H1 (cell line): Measurements from ENCODE around the gene TMEM63C. TPM values are rescaled to one million over a fixed set of nuclear protein-coding genes. Genes with fewer than 3 reads are reported as not detected.

Source experiments
- CREB1 ChIP-seq: IDR thresholded peaks from 2 replicates; pipeline ENCODE4 v1.6.1; 2012; ENCODE audit warnings: inconsistent platforms
- SAP30 ChIP-seq: fragments of 300-600 bp; sonication (generic); IDR thresholded peaks from 2 replicates; pipeline ENCODE4 v1.7.1; 2012; ENCODE audit warnings: low read length, moderate library complexity, mild to moderate bottlenecking, inconsistent platforms; ENCODE audit not compliant: insufficient read depth, insufficient replicate concordance
- TBP ChIP-seq: IDR thresholded peaks from 2 replicates; pipeline ENCODE4 v1.6.1; 2011; ENCODE audit warnings: low read depth, low read length, improper control_type of control experiment
- TEAD4 ChIP-seq: IDR thresholded peaks from 2 replicates; pipeline ENCODE4 v1.6.1; 2012; ENCODE audit warnings: low read depth, low read length, inconsistent platforms, mixed read lengths
- YY1 ChIP-seq: IDR thresholded peaks from 2 replicates; pipeline ENCODE4 v1.6.1; 2011; ENCODE audit warnings: low read depth, mild to moderate bottlenecking, low read length
- polyA plus RNA-seq, 7 experiments: library from polyadenylated mRNA; depleted of rRNA in 3 of 7; stranded (reverse) in 5 of 7; unstranded in 2 of 7; fragments of >200 nt in 5 of 7; fragments of 200-250 nt in 2 of 7; gene quantifications; 1 replicate in 5 of 7; 2 replicates in 1 of 7; 4 replicates in 1 of 7; pipeline versions ENCODE4 v1.2.1 to v1.2.3, GENCODE V29; 2011 to 2013; ENCODE audit warnings: missing spikeins in 2 of 7, mixed read lengths in 2 of 7
- total RNA-seq: library from RNA; stranded (reverse); fragmentation: NEBNext Ultra II Directional; extraction: Animal tissue kit (Norgen Biotek cat#: 25700); gene quantifications from 2 replicates; pipeline ENCODE4 v1.2.1, GENCODE V29; 2021
- TF ChIP-seq, protein P1 (sequence below): IDR thresholded peaks from 2 replicates; pipeline ENCODE4 v1.6.1; 2012; ENCODE audit warnings: inconsistent platforms

The TMEM63C gene
- total and polyA plus RNA-seq, 2 of the 8 experiments (the other 6 are each of a cell fraction or from before 2014, with no cell fraction given), result 3.0 to 7.6 TPM

DNA sequence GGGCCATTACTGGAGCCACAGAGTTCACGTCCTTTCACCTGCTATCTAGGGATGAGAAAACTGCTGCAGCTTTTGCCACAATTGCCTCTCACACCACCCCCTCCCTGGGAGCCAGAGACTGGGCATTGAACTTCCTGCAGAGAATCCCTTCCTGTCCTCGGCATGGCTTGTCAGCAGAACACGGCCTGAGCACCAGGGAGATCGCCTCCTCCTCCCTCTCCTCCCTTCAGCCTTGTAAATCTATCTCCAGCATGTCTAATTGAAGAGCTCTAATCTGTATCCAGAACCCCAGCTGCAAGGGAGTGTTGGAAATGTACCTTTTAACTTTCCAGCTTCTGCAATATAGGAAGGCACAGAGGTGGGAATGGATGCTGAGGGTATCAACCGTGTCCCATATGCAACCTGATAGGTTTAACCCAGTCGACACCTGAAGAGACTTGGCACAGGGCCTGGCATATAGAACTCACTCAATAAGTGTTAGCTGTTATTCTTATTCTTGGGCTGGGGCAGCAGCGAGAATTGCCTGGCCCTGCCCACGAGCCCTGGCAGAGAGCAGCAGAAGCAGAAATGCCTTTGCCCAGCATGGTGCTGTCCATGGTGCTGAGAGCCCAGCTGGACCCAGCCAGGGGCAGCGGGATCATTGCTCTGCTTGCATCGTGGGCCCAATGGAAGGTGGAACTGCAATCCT lies 26.8 kb downstream of the TMEM63C start (continued):
- TF ChIP-seq, protein P1, sequence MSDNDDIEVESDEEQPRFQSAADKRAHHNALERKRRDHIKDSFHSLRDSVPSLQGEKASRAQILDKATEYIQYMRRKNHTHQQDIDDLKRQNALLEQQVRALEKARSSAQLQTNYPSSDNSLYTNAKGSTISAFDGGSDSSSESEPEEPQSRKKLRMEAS, result peak; percentile 65
- TF ChIP-seq SAP30 (peak; percentile 96), CREB1 (peak; percentile 34; the same call in 1 of the 2 replicates), TEAD4 (peak; percentile 77), TBP (no peak), YY1 (0 out of 2 replicates have a peak, but pooled peaks have one; percentile 75)
